Effector memory CD4-positive, alpha-beta T cell (primary cell): ENCODE results near the gene RUNX3.

Experiments
- DNase-seq, 3 donors: peaks; one replicate each; pipeline ENCODE4 v3.0.0-alpha.2; 2020
- H3K27ac ChIP-seq: 2 replicates; pipeline ENCODE4 v1.7.0; 2013; ENCODE audit warnings: mild to moderate bottlenecking, low read length, moderate library complexity; ENCODE audit not compliant: insufficient read depth, poor library complexity, severe bottlenecking
- H3K27me3 ChIP-seq: replicated peaks from 2 replicates; pipeline ENCODE4 v1.7.0; 2013; ENCODE audit warnings: mild to moderate bottlenecking, low read length; ENCODE audit not compliant: insufficient read depth, control insufficient read depth, poor library complexity, severe bottlenecking
- H3K36me3 ChIP-seq: 2 replicates; pipeline ENCODE4 v1.7.0; 2013; ENCODE audit warnings: mild to moderate bottlenecking, low read length, moderate library complexity; ENCODE audit not compliant: control insufficient read depth, insufficient read depth
- H3K4me1 ChIP-seq: 2 replicates; pipeline ENCODE4 v1.7.0; 2013; ENCODE audit warnings: low read length, mild to moderate bottlenecking; ENCODE audit not compliant: control insufficient read depth, insufficient read depth, poor library complexity, severe bottlenecking
- H3K4me3 ChIP-seq: 2 replicates; pipeline ENCODE4 v1.7.0; 2013; ENCODE audit warnings: low read length, low read depth, mild to moderate bottlenecking; ENCODE audit not compliant: insufficient read depth, poor library complexity, severe bottlenecking
- H3K9me3 ChIP-seq: 2 replicates; pipeline ENCODE4 v1.7.0; 2013; ENCODE audit warnings: mild to moderate bottlenecking, low read length, moderate library complexity; ENCODE audit not compliant: control insufficient read depth

The RUNX3 gene

GRCh38 chr1:24969596-24970398 lies 39.7 kb upstream of the RUNX3 start:
- Histone ChIP-seq H3K36me3 (no peaks in the 10 kb centered on the region), H3K4me1 (peaks cover 31% of the 10 kb centered on the region), H3K9me3 (no peaks in the 10 kb centered on the region), H3K27me3 (no peaks in the 10 kb centered on the region), H3K27ac (no peak overlapping the region), H3K4me3 (no peak overlapping the region)
- DNase-seq, result no peak

DNA sequence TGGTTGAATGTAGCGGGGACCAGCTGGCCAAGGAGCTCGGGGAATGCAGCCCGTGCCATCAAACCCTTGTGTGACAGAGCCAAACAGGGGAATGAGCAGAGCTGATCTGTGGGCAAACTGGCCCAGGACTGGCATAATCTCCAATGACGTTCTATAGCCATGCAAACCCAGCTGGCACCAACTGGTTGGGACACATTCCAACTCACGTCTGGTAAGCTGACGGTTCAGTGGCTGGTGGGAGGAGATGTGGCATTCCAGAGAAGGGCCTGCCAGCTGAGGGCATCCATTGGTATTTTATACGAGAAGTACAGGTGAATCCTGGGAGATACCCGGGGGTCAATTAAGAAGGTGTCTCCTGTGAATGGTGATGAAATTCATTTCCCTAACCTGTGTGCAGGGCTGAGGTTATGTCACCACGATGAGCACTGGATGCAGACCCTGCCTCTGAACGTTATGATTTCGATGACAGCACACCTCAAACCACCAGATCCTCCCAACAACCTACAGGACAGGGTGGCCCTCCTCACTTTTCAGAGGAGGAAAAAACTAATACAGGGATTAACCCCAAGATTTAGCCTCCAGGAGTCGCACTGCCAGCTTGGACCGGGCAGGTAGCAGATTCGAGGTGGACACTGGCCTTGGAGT lies 39.0 kb upstream of the RUNX3 start:
- Histone ChIP-seq H3K4me1 (peaks cover 38% of the 10 kb centered on the region), H3K27me3 (no peaks in the 10 kb centered on the region)

GRCh38 chr1:24967962-24968361 lies 37.9 kb upstream of the RUNX3 start:
- H3K4me1 ChIP-seq, result peaks cover 49% of the 10 kb centered on the region
- H3K27me3 ChIP-seq, result no peaks in the 10 kb centered on the region

More for the DNA sequence above, 39.0 kb upstream of the RUNX3 start:
- Histone ChIP-seq H3K36me3 (no peaks in the 10 kb centered on the region), H3K27ac (no peak overlapping the region), H3K4me3 (no peak overlapping the region), H3K9me3 (no peaks in the 10 kb centered on the region)
- no peak for DNase-seq

DNA sequence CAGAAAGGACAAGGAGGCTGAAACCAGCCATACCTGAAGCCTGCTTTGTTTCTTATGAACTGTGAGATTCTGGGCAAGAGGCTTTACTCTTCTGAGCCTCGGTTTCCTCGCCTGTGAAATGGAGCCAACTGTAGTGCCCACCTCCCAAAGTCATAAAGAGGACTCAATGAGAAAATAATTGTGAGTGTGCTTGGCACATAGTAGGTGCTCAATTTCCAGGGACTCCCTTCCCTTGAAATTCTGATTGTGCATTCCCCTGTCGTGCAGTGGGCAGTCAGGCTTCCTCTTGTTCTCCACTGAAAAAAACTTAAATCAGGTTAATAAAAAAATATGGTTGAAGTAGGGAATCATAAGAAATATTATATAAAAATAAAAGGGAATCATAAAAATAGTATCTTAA lies 37.5 kb upstream of the RUNX3 start:
- H3K4me1 ChIP-seq, result peaks cover 49% of the 10 kb centered on the region
- no peak for DNase-seq
- H3K9me3 ChIP-seq, result no peaks in the 10 kb centered on the region
- no peaks in the 10 kb centered on the region for H3K36me3 ChIP-seq
- no peaks in the 10 kb centered on the region for H3K27me3 ChIP-seq
- H3K4me3 ChIP-seq, result no peak overlapping the region
- no peak overlapping the region for H3K27ac ChIP-seq

More at GRCh38 chr1:24967962-24968361, 37.9 kb upstream of the RUNX3 start:
- Histone ChIP-seq H3K27ac (no peak overlapping the region), H3K9me3 (no peaks in the 10 kb centered on the region), H3K36me3 (no peaks in the 10 kb centered on the region), H3K4me3 (no peak overlapping the region)
- no peak for DNase-seq

GRCh38 chr1:24966724-24967346 lies 36.8 kb upstream of the RUNX3 start:
- no peaks in the 10 kb centered on the region for H3K27me3 ChIP-seq
- peak; percentile 23 to 52 (median 40) for DNase-seq
- no peaks in the 10 kb centered on the region for H3K36me3 ChIP-seq
- H3K27ac ChIP-seq, result no peak overlapping the region
- no peaks in the 10 kb centered on the region for H3K9me3 ChIP-seq
- no peak overlapping the region for H3K4me3 ChIP-seq
- peaks cover 44% of the 10 kb centered on the region for H3K4me1 ChIP-seq

GRCh38 chr1:24966121-24966723 lies 36.1 kb upstream of the RUNX3 start:
- Histone ChIP-seq H3K4me3 (no peak overlapping the region), H3K9me3 (no peaks in the 10 kb centered on the region), H3K27me3 (no peaks in the 10 kb centered on the region), H3K27ac (no peak overlapping the region), H3K4me1 (peaks cover 38% of the 10 kb centered on the region), H3K36me3 (no peaks in the 10 kb centered on the region)
- no peak for DNase-seq

GRCh38 chr1:24965571-24965930 lies 35.5 kb upstream of the RUNX3 start:
- peak overlapping the region; percentile 25 for H3K4me3 ChIP-seq
- no peaks in the 10 kb centered on the region for H3K27me3 ChIP-seq
- peak overlapping the region; percentile 76 for H3K27ac ChIP-seq
- no peak for DNase-seq
- peaks cover 35% of the 10 kb centered on the region for H3K4me1 ChIP-seq
- no peaks in the 10 kb centered on the region for H3K36me3 ChIP-seq
- H3K9me3 ChIP-seq, result no peaks in the 10 kb centered on the region

DNA sequence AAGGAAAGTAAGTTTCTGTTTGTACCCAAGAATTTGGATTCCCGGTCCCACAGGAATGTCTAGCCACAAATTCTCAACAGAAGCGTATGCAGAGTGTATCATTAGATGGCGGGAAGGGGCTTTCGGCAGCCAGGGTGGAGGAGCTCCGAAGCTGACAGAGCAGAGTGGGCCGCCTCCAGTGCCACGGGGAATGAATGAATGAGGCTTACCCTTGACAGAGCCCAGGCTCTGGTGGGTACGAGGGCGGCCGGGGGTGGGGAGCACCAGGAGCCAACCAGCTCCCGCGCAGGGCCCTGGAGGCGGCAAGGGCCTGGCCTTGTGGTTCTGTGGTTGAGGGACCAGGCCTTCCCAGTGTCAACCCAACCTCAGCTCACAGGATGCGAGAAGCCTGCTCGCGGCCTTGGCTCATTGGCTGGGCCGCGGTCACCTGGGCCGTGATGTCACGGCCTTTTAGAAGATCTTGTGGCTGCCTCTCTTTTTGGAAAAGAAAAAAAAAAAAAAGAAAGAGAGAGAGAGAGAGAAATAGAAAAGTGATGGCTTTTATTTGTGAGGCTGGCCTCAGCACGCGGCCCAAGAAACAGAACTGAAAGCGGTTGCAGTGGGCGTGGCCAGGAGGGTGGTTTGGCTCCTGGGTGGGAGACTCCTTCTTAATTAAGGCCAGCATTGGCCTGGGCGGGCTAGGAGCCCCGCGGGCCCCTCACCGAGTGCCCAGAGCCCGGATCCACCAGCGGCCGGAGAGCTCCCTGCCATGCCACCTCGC lies 34.9 kb upstream of the RUNX3 start:
- Histone ChIP-seq H3K9me3 (no peaks in the 10 kb centered on the region), H3K36me3 (no peaks in the 10 kb centered on the region), H3K4me1 (peaks cover 35% of the 10 kb centered on the region), H3K27me3 (no peaks in the 10 kb centered on the region), H3K27ac (peak overlapping the region; percentile 76), H3K4me3 (peak overlapping the region; percentile 29)
- peak; percentile 86 to 87 (median 86) for DNase-seq

GRCh38 chr1:24963943-24964693 lies 34.0 kb upstream of the RUNX3 start:
- peaks cover 35% of the 10 kb centered on the region for H3K4me1 ChIP-seq
- H3K27ac ChIP-seq, result peak overlapping the region; percentile 76
- DNase-seq, result no peak
- H3K4me3 ChIP-seq, result peak overlapping the region; percentile 29
- no peaks in the 10 kb centered on the region for H3K36me3 ChIP-seq
- H3K27me3 ChIP-seq, result no peaks in the 10 kb centered on the region
- H3K9me3 ChIP-seq, result no peaks in the 10 kb centered on the region
